ENCODE measurements around the gene NRG2. TPM values are rescaled to one million over a fixed set of nuclear protein-coding genes. Genes with fewer than 3 reads are reported as not detected.

The NRG2 gene
- total and polyA plus RNA-seq, 4 experiments from 2014 or later = 0.11 to 0.17 (median 0.15) TPM; not detected in 1

DNA sequence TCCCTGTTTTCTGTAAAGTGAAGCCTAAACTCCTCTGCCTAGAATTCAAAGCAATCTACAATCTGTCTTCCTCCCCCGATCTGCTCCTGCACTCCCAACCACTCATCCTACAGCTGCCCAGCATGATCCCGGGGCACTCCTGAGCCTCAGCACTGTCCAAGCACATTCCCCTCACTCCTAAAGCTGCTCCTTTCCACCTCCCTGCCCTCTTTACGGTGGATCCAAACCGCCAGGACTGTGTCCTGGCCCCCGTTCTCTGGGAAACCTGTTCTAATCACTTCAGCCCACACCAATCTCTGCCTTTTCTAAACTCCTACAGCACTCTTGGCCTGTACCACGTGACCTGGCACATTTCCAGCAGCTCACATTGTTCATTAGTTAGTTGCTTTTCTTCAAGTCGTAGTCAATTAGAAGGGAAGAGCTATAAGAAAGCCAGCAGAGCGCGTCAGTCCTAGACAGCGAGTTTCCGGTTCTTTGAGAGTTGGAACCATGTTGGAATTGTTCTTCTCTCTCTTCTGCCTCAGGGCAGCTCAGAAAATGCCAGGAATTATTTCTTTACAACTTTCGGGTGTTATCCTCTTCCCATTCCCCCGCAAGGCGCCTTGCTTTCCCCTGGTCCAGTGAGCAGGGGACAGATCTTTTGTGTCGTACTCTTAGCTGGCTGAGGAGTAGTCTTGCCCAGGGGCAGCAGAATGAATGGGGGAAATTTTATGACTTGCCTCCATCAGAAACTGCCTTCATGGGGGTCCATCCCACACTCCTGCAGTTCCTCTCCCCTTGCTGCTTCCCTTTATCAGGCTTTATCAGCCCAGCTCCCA is 60.7 kb downstream of the NRG2 start:
- Histone ChIP-seq H3K27me3 (ENCODE audit: insufficient read depth, low read length) (no peaks in the 10 kb centered on the region), H3K27ac (ENCODE audit: low read depth, low read length) (no peak overlapping the region), H3K36me3 (ENCODE audit: insufficient read depth, low read length) (no peaks in the 10 kb centered on the region), H3K4me3 (ENCODE audit: low read length in 2 of 2) (no peak overlapping the region), H3K9me3 (ENCODE audit: control insufficient read depth in 1 of 2, low read length in 2 of 2) (no peaks in the 10 kb centered on the region), H3K4me1 (ENCODE audit: insufficient read depth, low read length) (no peaks in the 10 kb centered on the region)
- no peak overlapping the region for H3K27ac Mint-ChIP-seq
- intact Hi-C loops (cut with micrococcal nuclease) = no loop called here
- no peaks in the 10 kb centered on the region for H3K4me1 Mint-ChIP-seq
- ChIA-PET POLR2A (ENCODE audit: partially characterized antibody) (interaction anchor here (0.6 kb wide), 1 partner anchor 1181 kb away, joined by 3 read pairs; no protein-coding TSS in a partner anchor), CTCF (ENCODE audit: partially characterized antibody) (interaction anchor here (7.8 kb wide), 1 partner anchor 13 kb away, joined by 76 read pairs; no protein-coding TSS in a partner anchor)
- H3K4me3 Mint-ChIP-seq = no peak overlapping the region
- H3K9me3 Mint-ChIP-seq = peaks cover 0 to 4% (median 0%) of the 10 kb centered on the region in 8 donors
- peaks cover 8 to 34% of the 10 kb centered on the region in 2 donors for H3K27me3 Mint-ChIP-seq
- no peaks in the 10 kb centered on the region for H3K36me3 Mint-ChIP-seq
- no peak for DNase-seq

- H3K9me3 ChIP-seq (ENCODE audit: control insufficient read depth in 1 of 2, low read length in 2 of 2) = no peaks in the 10 kb centered on the region
- DNase-seq = no peak
- no peaks in the 10 kb centered on the region for H3K4me1 Mint-ChIP-seq
- ChIA-PET CTCF (ENCODE audit: partially characterized antibody) (interaction anchor here (7.8 kb wide), 1 partner anchor 11 kb away, joined by 76 read pairs; no protein-coding TSS in a partner anchor), POLR2A (ENCODE audit: partially characterized antibody) (no interaction called here)
- H3K9me3 Mint-ChIP-seq = peaks cover 0 to 4% (median 0%) of the 10 kb centered on the region in 8 donors
- H3K36me3 ChIP-seq (ENCODE audit: insufficient read depth, low read length) = no peaks in the 10 kb centered on the region
- H3K4me3 ChIP-seq (ENCODE audit: low read length in 2 of 2) = no peak overlapping the region
- H3K36me3 Mint-ChIP-seq = no peaks in the 10 kb centered on the region
- no peaks in the 10 kb centered on the region for H3K27me3 ChIP-seq (ENCODE audit: insufficient read depth, low read length)
- no peaks in the 10 kb centered on the region for H3K4me1 ChIP-seq (ENCODE audit: insufficient read depth, low read length)
- no peak overlapping the region for H3K27ac Mint-ChIP-seq
- peaks cover 12 to 33% of the 10 kb centered on the region in 2 donors for H3K27me3 Mint-ChIP-seq
- H3K4me3 Mint-ChIP-seq = no peak overlapping the region
- H3K27ac ChIP-seq (ENCODE audit: low read depth, low read length) = no peak overlapping the region
- intact Hi-C loops (cut with micrococcal nuclease) = no loop called here
Observed at GRCh38 chr5:139980765-139981164, 62.3 kb downstream of the NRG2 start.

DNA sequence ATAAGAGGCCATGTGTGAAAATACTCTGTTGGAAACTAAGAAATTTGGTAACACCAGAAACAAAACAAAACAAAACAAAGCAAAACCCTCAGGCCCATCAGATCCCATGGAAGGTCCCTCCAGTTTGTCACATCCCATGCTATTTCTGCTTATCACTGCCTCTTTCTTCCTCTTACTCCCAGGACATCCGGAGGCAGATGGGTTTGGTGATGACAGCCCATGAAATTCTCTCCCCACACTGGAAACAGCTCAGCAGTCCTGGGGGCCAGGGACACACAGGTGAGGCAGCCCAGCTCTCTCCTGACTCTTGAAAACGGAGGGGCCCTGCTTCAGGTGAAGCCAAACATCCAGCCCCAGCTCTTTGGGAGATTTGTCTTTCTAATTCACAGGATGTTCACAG is 63.2 kb downstream of the NRG2 start:
- Histone ChIP-seq H3K4me3 (ENCODE audit: low read length in 2 of 2) (no peak overlapping the region), H3K27me3 (ENCODE audit: insufficient read depth, low read length) (no peaks in the 10 kb centered on the region), H3K4me1 (ENCODE audit: insufficient read depth, low read length) (no peaks in the 10 kb centered on the region), H3K36me3 (ENCODE audit: insufficient read depth, low read length) (no peaks in the 10 kb centered on the region), H3K9me3 (ENCODE audit: control insufficient read depth in 1 of 2, low read length in 2 of 2) (no peaks in the 10 kb centered on the region), H3K27ac (ENCODE audit: low read depth, low read length) (no peak overlapping the region)
- intact Hi-C loops (cut with micrococcal nuclease) = no loop called here
- ChIA-PET CTCF (ENCODE audit: partially characterized antibody) (interaction anchor here (7.8 kb wide), 1 partner anchor 10 kb away, joined by 76 read pairs; no protein-coding TSS in a partner anchor), POLR2A (ENCODE audit: partially characterized antibody) (interaction anchor here (0.7 kb wide), 1 partner anchor 8 kb away, joined by 3 read pairs; no protein-coding TSS in a partner anchor)
- Mint-ChIP-seq H3K27ac (no peak overlapping the region), H3K9me3 (peaks cover 0 to 4% (median 0%) of the 10 kb centered on the region in 8 donors), H3K4me3 (no peak overlapping the region), H3K27me3 (peaks cover 12 to 33% of the 10 kb centered on the region in 2 donors), H3K4me1 (no peaks in the 10 kb centered on the region), H3K36me3 (no peaks in the 10 kb centered on the region)
- no peak for DNase-seq

DNA sequence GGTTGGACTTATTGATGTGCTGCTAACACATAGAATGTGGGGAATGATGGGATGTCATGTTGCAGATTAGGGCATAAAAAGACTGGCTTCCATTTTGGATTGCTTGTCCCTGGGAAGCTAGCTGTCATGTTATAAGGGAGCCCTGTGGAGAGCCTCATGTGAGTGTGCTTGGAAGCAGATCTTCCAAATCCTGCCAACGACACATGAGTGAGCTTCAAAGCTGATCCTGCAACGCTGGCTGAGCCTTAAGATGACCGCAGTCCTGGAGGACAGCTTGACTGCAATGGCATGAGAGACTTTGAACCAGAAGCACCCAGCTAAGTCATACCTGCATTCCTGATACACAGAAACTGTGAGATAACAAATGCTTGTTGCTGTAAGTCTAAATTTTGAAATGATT is 63.6 kb downstream of the NRG2 start:
- Histone ChIP-seq H3K27me3 (ENCODE audit: insufficient read depth, low read length) (no peaks in the 10 kb centered on the region), H3K36me3 (ENCODE audit: insufficient read depth, low read length) (no peaks in the 10 kb centered on the region), H3K27ac (ENCODE audit: low read depth, low read length) (no peak overlapping the region), H3K4me3 (ENCODE audit: low read length in 2 of 2) (no peak overlapping the region), H3K4me1 (ENCODE audit: insufficient read depth, low read length) (no peaks in the 10 kb centered on the region), H3K9me3 (ENCODE audit: control insufficient read depth in 1 of 2, low read length in 2 of 2) (no peaks in the 10 kb centered on the region)
- peaks cover 0 to 4% (median 0%) of the 10 kb centered on the region in 8 donors for H3K9me3 Mint-ChIP-seq
- intact Hi-C loops (cut with micrococcal nuclease) = no loop called here
- H3K36me3 Mint-ChIP-seq = no peaks in the 10 kb centered on the region
- no peak overlapping the region for H3K27ac Mint-ChIP-seq
- ChIA-PET POLR2A (ENCODE audit: partially characterized antibody) (interaction anchor here (0.6 to 0.7 kb wide), 2 partner anchors 8 to 210 kb away, joined by 3 read pairs; no protein-coding TSS in a partner anchor), CTCF (ENCODE audit: partially characterized antibody) (interaction anchor here (7.8 kb wide), 1 partner anchor 10 kb away, joined by 76 read pairs; no protein-coding TSS in a partner anchor)
- peaks cover 12 to 31% of the 10 kb centered on the region in 2 donors for H3K27me3 Mint-ChIP-seq
- H3K4me3 Mint-ChIP-seq = no peak overlapping the region
- DNase-seq = no peak
- H3K4me1 Mint-ChIP-seq = no peaks in the 10 kb centered on the region

- POLR2A ChIA-PET (ENCODE audit: partially characterized antibody) = no interaction called here
- CTCF ChIA-PET (ENCODE audit: partially characterized antibody) = interaction anchor here (2.6 kb wide), 1 partner anchor 8 kb away, joined by 9 read pairs; no protein-coding TSS in a partner anchor
Observed at GRCh38 chr5:139976703-139977102, 66.4 kb downstream of the NRG2 start.

DNA sequence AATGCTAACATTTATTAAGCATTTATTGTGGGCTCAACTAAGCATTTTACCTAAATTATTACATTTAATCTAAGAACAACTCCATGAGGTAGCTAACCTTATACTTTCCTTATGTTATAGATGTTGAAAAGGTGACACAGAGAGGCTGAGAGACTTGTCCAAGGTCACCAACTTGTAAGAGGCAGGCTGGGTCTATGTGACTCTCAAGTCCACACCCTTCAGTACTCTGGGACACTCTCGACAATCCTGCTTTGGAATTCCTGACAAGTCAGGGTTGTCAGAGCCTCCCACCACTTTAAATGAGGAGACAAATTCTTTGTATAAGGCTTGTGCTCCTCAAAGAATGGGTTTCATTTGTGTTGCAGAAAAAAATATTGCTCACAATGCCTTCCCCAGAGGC is 67.2 kb downstream of the NRG2 start:
- H3K4me1 ChIP-seq (ENCODE audit: insufficient read depth, low read length) = no peaks in the 10 kb centered on the region
- intact Hi-C loops (cut with micrococcal nuclease) = no loop called here
- no peaks in the 10 kb centered on the region for H3K9me3 ChIP-seq (ENCODE audit: control insufficient read depth in 1 of 2, low read length in 2 of 2)
- peaks cover 0 to 4% (median 0%) of the 10 kb centered on the region in 8 donors for H3K9me3 Mint-ChIP-seq
- no peak overlapping the region for H3K27ac ChIP-seq (ENCODE audit: low read depth, low read length)
- no peak overlapping the region for H3K27ac Mint-ChIP-seq
- H3K36me3 Mint-ChIP-seq = no peaks in the 10 kb centered on the region
- no peaks in the 10 kb centered on the region for H3K4me1 Mint-ChIP-seq
- H3K27me3 ChIP-seq (ENCODE audit: insufficient read depth, low read length) = no peaks in the 10 kb centered on the region
- no peak for DNase-seq
- ChIA-PET CTCF (ENCODE audit: partially characterized antibody) (interaction anchor here (2.6 kb wide), 1 partner anchor 8 kb away, joined by 9 read pairs; no protein-coding TSS in a partner anchor), POLR2A (ENCODE audit: partially characterized antibody) (no interaction called here)
- no peaks in the 10 kb centered on the region for H3K36me3 ChIP-seq (ENCODE audit: insufficient read depth, low read length)
- H3K4me3 ChIP-seq (ENCODE audit: low read length in 2 of 2) = no peak overlapping the region
- H3K4me3 Mint-ChIP-seq = no peak overlapping the region
- peaks cover 10 to 19% of the 10 kb centered on the region in 2 donors for H3K27me3 Mint-ChIP-seq

More at GRCh38 chr5:139976703-139977102, 66.4 kb downstream of the NRG2 start:
- H3K4me3 Mint-ChIP-seq = no peak overlapping the region
- Histone ChIP-seq H3K9me3 (ENCODE audit: control insufficient read depth in 1 of 2, low read length in 2 of 2) (no peaks in the 10 kb centered on the region), H3K4me1 (ENCODE audit: insufficient read depth, low read length) (no peaks in the 10 kb centered on the region), H3K4me3 (ENCODE audit: low read length in 2 of 2) (no peak overlapping the region), H3K36me3 (ENCODE audit: insufficient read depth, low read length) (no peaks in the 10 kb centered on the region), H3K27me3 (ENCODE audit: insufficient read depth, low read length) (no peaks in the 10 kb centered on the region), H3K27ac (ENCODE audit: low read depth, low read length) (no peak overlapping the region)
- DNase-seq = no peak
- no peaks in the 10 kb centered on the region for H3K4me1 Mint-ChIP-seq
- peaks cover 0 to 4% (median 0%) of the 10 kb centered on the region in 8 donors for H3K9me3 Mint-ChIP-seq
- H3K36me3 Mint-ChIP-seq = no peaks in the 10 kb centered on the region
- H3K27me3 Mint-ChIP-seq = peaks cover 10 to 20% of the 10 kb centered on the region in 2 donors
- H3K27ac Mint-ChIP-seq = no peak overlapping the region
- intact Hi-C loops (cut with micrococcal nuclease) = no loop called here

GRCh38 chr5:139975306-139975705 is 67.8 kb downstream of the NRG2 start:
- H3K4me3 ChIP-seq (ENCODE audit: low read length in 2 of 2) = no peak overlapping the region
- H3K4me3 Mint-ChIP-seq = no peak overlapping the region
- H3K36me3 Mint-ChIP-seq = no peaks in the 10 kb centered on the region
- POLR2A ChIA-PET (ENCODE audit: partially characterized antibody) = no interaction called here
- peaks cover 4 to 14% of the 10 kb centered on the region in 2 donors for H3K27me3 Mint-ChIP-seq
- H3K9me3 ChIP-seq (ENCODE audit: control insufficient read depth in 1 of 2, low read length in 2 of 2) = no peaks in the 10 kb centered on the region
- H3K9me3 Mint-ChIP-seq = peaks cover 0 to 4% (median 0%) of the 10 kb centered on the region in 8 donors
- no peaks in the 10 kb centered on the region for H3K36me3 ChIP-seq (ENCODE audit: insufficient read depth, low read length)
- no peak for DNase-seq
- intact Hi-C loops (cut with micrococcal nuclease) = no loop called here
- no peaks in the 10 kb centered on the region for H3K4me1 Mint-ChIP-seq
- H3K4me1 ChIP-seq (ENCODE audit: insufficient read depth, low read length) = no peaks in the 10 kb centered on the region
- H3K27me3 ChIP-seq (ENCODE audit: insufficient read depth, low read length) = no peaks in the 10 kb centered on the region
- CTCF ChIA-PET (ENCODE audit: partially characterized antibody) = interaction anchor here (0.7 kb wide), 1 partner anchor 59 kb away, joined by 3 read pairs; no protein-coding TSS in a partner anchor
- no peak overlapping the region for H3K27ac Mint-ChIP-seq
- no peak overlapping the region for H3K27ac ChIP-seq (ENCODE audit: low read depth, low read length)
